HG03135 (cell line): Measurements from ENCODE around the gene GPR15.

Experiments
- ATAC-seq: cut with Tn5 transposase; IDR thresholded peaks from one replicate; pipeline ENCODE4 v1.9.1; 2021; ENCODE audit warnings: mild to moderate bottlenecking, moderate library complexity; ENCODE audit not compliant: unreplicated experiment

The GPR15 gene

GRCh38 chr3:98531622-98532274 is at the start of gene GPR15:
Gene GPR15, plus strand, starts transcription at chr3:98531978. Its CDS starts 56 bp downstream, at chr3:98532034.
- ATAC-seq: no peak

GRCh38 chr3:98482717-98483482 is 48.9 kb upstream of the GPR15 start:
- ATAC-seq: no peak

GRCh38 chr3:98483626-98484025 is 48.2 kb upstream of the GPR15 start:
- ATAC-seq: no peak

- no peak for ATAC-seq
Measured at GRCh38 chr3:98497381-98497780, 34.4 kb upstream of the GPR15 start, which contains the start of gene OR5K2. Gene OR5K2, plus strand, starts transcription at chr3:98497681. Its CDS starts 0 bp downstream, at chr3:98497681.

GRCh38 chr3:98500019-98500418 is 31.8 kb upstream of the GPR15 start:
- ATAC-seq: no peak

- ATAC-seq: no peak
Measured at GRCh38 chr3:98501270-98501669, 30.5 kb upstream of the GPR15 start.

GRCh38 chr3:98501863-98502576 is 29.8 kb upstream of the GPR15 start:
- no peak for ATAC-seq

- ATAC-seq: no peak
Measured at GRCh38 chr3:98504539-98504938, 27.2 kb upstream of the GPR15 start.

GRCh38 chr3:98508582-98508981 is 23.2 kb upstream of the GPR15 start:
- ATAC-seq: no peak

- ATAC-seq: no peak
Measured at GRCh38 chr3:98512576-98512975, 19.2 kb upstream of the GPR15 start.

- no peak for ATAC-seq
Measured at GRCh38 chr3:98513091-98513511, 18.7 kb upstream of the GPR15 start.

GRCh38 chr3:98513736-98514135 is 18.0 kb upstream of the GPR15 start:
- ATAC-seq: no peak

GRCh38 chr3:98514948-98515347 is 16.8 kb upstream of the GPR15 start:
- no peak for ATAC-seq

- ATAC-seq: no peak
Measured at GRCh38 chr3:98518816-98519215, 13.0 kb upstream of the GPR15 start.

GRCh38 chr3:98519351-98519750 is 12.4 kb upstream of the GPR15 start:
- ATAC-seq: no peak

- ATAC-seq: peak; percentile 47
Measured at GRCh38 chr3:98521897-98522543, 9.8 kb upstream of the GPR15 start.

- peak; percentile 90 for ATAC-seq
Measured at GRCh38 chr3:98522544-98523281, 9.1 kb upstream of the GPR15 start, which contains the start of gene CLDND1. Gene CLDND1, minus strand, starts transcription at chr3:98522902. Its CDS starts 1,478 bp downstream, at chr3:98521424.

GRCh38 chr3:98525494-98525893 is 6.3 kb upstream of the GPR15 start:
- ATAC-seq: no peak

- ATAC-seq: no peak
Measured at GRCh38 chr3:98528474-98529346, 3.1 kb upstream of the GPR15 start.
